HG02884 (cell line): ENCODE results near the gene MAD1L1.

Experiments
- ATAC-seq: cut with Tn5 transposase; IDR thresholded peaks from one replicate; pipeline ENCODE4 v1.9.1; 2021; ENCODE audit warnings: mild to moderate bottlenecking, moderate library complexity; ENCODE audit not compliant: unreplicated experiment

The MAD1L1 gene

DNA sequence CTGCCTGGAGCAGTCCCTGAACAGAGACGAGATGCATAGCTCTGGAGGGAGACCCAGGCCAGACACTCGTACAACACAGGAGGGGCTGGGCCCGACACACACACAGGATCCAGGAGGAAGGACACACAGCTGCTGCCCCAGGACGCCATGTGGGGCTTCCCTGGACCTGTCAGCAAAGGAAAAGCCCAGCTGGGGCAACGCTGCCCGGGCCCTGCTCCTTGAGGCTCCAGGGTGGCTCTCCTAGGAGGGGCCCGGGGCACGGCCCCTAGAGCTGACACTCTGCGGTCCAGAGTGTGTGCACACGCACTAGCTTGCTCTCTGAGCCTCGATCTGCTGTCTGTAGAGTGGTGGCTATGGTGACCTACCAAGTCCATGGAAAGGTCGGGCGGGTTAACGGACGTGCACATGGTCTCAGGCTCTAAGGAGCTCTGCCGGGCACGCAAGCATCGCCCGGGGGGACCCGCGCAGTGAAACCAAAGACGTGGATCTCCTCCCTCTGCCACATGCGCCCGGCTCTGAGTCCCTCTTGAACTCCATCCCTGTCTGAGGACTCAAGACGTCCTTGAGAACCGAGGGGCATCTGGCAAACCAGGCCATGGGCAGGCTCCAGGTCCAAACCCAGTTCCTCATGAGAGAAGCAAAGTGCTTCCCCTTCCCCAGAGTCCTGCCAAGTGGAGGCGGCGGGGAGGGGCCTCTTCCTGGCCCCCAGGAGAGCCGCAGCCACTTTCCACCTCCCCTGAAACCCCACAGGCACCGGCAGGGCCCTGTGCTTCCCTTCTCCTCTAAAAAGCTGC lies 283.7 kb downstream of the MAD1L1 start:
- no peak for ATAC-seq

DNA sequence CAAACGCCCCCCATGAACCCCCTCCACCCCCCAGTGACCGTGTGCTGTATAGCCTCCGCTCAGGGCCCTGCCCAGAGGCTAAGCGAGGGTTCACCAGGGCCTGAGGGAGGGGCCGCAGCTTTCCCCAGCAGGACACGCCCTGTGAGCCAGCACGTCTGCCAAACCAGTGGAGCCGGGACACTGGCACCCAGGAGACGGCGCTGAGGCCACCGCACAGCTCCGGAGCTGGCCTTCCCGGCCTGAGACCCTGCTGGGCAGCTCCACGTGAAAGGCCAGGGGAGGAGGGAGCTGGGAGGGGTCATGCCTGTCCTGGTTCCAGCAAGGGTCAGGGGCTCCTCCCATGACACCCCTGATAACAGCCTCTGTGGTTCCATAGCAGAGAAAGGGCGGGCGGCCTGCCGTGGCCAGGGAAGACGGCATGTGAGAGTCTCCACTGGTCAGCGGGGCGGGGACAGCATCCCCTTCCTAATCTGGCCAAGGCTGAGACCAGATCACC lies 284.4 kb downstream of the MAD1L1 start:
- no peak for ATAC-seq

DNA sequence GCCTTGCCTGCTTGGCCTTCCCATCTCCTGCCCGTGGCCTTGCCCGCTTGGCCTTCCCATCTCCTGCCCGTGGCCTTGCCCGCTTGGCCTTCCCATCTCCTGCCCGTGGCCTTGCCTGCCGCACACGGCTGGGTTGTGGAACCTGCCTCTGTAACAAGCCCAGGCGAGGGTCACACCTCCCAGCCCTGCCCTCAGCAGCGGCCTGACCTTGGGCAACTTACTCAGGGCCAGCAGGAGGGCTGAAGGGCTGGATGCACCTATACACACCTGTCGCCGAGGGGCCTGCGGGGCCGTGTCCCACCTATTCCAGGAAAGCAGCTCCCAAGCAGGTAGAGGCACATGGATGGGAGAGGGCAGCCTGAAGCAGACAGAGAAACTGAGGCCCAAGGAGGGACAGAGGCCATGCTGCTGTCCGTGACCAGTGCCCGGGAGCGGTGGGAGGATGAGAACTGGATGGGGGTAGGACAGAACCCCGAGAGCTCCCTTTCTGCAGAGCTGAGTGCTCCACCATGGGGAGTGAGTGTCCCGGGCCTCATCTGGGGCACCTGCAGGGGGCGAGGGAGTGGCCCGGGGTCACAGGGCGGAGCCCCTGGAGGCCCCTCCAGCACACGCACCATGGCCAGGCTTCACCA lies 285.0 kb downstream of the MAD1L1 start:
- ATAC-seq = no peak

DNA sequence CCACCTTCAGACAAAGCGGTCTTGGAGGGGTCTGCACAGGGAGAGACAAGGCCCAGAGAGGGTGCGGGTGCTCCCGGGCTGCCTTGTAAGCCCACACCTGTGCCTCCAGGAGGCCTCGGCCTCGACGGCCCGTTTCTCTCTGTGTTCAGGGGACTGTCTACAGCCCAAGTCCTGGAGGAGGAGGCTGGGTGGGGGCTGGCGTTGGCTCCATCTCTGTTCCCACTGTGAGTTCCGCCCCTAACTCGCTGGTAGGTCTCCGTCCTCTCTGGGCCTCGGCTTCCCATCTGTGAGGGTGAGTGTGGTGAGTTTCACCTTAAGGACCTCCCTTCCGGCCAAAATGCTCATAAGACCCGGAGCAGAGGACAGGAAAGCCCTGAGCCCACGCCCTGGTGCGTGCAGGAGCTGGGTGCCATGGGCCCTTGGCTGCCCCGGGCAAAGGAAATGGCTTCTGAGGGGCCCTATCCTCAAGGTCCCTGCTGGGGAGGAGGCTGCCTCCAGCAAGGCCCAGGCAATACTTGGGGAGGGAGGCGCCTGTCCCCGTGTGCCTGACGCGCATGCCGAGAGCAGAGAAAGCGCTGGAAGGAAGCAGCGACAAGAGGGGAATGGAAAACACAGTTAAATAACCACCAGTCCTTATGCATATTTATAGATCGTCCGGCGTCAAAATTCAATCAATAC lies 285.8 kb downstream of the MAD1L1 start:
- ATAC-seq = no peak

DNA sequence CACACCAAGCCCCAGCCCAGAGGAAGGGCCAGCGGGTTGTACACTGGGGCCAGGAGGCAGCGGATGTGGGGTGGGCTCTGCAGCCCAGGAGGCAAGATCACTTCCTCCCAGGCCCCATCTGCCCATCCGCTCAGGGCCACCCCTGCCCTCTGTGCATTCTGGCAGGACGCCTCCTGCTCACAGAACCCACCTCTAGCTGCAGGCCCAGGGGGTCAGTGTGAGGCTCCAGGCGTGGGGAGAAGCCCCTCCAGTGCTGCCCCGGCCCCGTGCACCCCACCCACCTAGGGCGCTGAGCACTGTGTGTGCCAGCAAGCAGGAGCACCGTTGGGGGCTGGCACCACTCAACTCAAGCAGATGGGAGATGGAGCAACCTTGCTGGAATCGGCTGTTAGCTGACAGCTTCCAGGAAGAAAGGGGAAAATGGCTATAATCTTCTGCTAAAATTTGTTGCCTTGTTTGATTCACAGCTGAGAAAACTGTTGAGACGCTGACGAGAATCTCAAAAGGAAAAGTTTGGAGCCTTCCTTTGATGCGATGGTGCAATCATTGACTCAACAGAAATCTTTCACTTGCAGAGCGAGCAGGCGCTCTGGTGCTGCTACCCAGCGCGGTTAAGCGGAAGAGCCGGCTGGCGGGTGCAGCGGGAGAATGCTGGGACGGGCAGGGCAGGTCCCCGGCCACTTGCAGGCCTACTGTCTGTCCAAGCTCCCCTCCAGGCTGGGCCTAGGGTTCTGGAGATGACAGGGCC lies 286.5 kb downstream of the MAD1L1 start:
- ATAC-seq = no peak

DNA sequence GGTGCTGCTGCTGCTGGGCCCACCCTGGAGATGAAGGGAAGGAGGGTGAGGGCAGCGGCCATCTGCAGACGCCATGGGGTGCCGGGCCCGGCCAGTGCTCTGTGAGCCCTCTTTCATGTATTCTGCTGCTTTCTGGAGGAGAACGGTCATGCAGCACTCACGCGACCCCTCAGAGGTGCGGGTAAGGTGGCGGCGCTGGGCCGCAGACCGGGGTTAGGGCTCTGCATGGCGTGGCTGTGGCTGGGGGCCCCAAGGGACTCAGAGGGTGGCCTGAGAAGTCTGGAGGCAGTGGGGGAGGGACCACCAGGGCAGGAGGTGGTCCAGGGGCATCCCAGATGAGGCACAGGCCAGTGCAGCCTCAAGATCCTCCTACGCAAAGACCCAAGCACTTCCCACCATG lies 287.2 kb downstream of the MAD1L1 start:
- ATAC-seq = no peak

DNA sequence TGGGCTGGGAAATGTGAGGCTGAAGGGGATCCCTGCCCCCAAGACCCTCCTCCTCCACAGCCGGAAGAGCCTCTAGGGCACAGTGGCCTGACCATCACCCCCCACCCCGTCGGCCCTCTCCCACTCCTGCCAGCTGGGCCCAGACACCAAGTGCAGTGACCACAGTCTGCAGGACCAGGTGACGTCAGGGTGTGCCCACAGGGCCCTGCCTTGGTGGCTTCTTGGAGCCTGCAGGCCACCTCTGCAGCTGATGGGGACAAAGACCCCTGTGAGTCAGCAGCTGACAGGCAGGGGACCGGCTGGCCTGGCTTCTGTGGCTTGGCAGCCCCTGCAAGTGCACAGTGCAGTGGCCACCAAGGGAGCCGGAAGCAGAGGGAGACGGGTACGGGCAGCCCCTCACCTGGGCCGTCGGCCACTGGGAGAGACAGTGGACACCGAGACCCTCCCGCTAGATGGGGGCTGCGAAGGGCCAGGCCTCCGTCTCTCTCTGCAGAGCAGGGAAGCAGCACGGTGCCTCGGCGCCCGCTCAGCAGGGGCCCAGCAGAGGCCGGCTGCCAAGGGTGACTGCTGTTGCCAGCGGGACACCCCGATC lies 288.0 kb downstream of the MAD1L1 start:
- no peak for ATAC-seq

DNA sequence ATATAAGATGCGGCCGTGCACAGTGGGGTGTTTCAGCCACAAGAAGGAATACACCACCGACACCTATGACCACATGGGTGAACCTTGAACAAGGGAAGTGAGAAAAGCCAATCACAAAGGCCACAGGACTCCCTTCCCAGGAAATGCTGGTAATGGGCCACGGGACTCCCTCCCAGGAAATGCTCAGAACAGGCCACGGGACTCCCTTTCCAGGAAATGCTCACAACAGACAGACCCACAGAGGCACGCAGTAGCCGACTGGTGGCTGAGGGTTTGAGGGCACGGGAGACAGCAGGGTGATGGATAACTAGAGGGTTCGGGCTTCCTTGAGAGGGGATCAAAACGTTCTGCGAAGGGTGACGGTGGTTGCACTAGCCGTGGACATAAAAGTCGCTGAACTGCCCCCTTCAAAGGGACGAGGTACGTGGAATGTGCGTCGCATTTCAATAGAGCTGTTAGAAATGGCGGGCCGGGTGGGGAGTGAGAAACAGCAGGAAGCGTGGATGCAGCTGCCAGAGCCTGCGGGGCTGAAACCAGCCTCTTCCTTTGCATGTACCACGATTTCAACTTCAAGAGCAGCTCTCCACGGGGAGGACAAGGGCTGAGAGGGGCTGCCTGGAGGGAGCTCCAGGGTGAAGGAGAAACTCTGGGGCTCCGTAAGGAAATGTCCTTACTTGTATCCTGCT lies 288.7 kb downstream of the MAD1L1 start:
- ATAC-seq = no peak

DNA sequence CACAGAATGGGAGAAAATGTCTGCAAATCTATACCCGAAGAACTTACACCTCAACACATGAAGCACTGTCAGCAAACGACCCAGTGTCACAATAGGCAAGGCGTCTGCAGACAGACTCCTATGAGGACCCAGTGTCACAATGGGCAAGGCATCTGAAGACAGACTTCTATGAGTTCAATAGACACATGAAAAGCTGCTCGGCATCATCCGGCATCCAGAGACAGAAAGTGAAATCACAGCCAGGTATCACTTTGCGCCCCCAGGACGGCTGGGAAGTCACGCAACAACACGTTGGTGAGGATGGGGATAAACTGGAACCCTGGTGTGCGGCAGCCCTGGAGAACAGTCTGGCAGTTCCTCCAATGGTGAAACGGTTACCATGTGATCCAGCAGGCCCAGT lies 289.4 kb downstream of the MAD1L1 start:
- ATAC-seq = no peak

DNA sequence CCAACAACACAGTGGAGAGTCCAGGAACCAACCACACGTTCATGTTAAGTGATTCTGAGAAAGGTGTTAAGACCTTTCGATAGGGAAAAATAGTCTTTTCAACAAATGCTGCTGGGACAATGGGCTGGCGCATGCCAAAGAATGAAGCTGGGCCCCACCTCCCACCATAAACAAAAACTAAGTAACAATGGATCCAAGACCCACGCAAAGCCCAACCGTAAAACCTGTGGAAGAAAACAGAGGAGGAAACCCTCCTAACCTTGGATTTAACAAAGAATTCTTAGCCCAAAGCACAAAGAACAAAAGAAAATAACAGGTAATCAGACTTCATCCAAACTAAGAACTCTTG lies 289.8 kb downstream of the MAD1L1 start:
- no peak for ATAC-seq

DNA sequence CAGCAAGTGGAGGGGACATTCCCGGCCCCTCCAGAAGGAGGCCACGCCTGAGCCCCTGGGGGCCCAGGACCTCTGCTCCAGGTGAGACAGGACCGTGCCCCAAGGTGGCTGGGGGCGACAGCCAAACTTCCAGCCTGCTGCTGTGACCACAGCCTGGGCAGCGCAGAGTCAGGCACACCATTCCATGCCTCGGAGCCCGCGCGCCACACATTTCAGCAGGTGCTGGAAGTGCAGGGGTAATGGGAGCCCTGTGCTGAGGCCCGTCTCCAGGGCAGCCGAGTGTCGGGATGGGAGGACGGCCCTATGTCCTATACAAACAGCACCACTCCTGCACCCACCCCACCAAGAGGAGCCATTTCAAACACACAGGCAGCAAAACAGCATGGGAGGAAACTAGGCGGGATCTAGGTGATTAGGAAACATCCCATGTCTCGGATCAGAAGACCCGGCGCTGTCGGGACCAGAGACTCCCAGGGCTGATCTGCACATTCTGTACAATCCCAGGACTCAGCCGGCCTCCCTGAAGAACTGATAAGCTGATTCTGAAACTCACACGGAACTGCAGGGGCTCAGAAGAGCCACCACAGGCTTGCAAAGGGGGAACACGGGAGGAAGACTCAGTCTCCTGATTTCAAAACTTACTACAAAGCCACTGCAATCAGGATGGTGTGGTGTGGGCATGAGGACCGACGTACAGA lies 290.4 kb downstream of the MAD1L1 start:
- no peak for ATAC-seq

DNA sequence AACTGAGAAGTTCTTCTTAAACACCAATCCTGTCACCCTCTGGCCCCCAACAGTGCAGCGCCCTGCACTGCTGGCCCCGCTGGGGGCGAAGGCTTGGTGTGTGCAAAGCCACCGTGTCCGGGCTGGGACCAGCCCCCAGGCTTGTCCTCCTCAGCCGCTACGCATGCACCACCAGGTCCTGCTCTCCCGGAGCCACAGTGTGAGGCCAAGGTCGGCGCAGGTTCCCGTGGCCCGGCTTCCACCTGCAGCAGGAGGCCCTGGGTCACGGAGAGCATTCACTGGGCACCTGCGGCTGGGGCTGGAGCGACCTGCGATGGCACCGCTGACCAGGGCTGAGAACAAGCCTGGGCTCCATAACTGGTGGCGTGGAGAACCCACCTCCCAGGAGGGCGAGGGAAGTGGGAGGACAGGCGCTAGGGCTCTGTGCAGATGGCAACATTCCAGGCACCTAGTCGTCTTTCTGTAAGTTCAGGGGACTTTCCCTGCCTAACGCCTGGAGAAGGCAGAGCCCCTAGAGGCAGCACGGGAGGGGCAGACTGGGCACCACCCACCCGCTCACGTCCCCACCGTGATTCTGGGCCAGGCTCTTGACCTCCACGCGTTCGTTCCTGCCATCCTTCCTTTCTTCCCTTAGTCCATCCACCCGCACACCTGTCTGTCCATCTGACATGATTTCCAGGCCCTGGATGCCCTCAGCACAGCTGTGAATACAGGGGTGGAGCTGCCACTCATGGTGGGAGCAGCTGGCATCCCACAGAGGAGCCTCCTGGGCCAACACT lies 291.1 kb downstream of the MAD1L1 start:
- no peak for ATAC-seq

DNA sequence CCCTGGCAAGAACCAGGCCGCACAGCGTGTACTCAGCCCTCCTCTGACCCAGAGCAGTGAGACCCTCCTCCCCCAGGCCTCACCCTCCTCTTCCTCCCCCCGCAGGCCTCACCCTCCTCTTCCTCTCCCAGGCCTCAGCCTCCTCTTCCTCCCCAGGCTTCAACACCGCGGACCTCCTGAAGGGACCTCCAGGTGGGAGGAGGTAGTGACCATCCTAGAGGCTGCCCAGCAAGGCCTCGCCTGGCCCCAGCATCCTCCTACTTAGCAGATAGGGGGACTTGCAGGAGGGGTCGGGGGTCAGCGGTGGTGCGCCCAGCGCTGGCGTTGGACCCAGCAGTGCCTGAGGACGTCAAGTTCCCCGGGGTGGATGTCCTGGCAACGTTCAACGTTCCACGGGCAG lies 291.9 kb downstream of the MAD1L1 start:
- ATAC-seq = peak; percentile 9

DNA sequence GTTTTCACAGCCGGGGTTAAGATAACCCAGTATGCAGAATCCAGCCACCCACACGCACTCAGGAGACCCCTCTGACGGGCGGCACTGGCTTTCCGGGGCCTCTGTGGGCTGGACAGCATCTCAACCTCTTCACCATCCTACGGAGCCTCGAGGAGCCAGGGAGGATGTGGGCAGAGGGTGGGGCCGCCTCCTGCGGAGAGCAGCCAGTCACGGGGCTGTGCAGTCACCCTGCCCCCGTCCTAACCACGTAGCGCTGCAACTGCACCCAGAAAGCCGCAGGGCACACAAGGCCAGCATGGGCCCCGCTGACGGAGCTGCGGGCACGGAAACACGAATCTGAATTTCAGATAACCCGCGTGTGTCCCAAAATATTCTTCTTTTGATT lies 292.4 kb downstream of the MAD1L1 start:
- peak; percentile 85 for ATAC-seq

DNA sequence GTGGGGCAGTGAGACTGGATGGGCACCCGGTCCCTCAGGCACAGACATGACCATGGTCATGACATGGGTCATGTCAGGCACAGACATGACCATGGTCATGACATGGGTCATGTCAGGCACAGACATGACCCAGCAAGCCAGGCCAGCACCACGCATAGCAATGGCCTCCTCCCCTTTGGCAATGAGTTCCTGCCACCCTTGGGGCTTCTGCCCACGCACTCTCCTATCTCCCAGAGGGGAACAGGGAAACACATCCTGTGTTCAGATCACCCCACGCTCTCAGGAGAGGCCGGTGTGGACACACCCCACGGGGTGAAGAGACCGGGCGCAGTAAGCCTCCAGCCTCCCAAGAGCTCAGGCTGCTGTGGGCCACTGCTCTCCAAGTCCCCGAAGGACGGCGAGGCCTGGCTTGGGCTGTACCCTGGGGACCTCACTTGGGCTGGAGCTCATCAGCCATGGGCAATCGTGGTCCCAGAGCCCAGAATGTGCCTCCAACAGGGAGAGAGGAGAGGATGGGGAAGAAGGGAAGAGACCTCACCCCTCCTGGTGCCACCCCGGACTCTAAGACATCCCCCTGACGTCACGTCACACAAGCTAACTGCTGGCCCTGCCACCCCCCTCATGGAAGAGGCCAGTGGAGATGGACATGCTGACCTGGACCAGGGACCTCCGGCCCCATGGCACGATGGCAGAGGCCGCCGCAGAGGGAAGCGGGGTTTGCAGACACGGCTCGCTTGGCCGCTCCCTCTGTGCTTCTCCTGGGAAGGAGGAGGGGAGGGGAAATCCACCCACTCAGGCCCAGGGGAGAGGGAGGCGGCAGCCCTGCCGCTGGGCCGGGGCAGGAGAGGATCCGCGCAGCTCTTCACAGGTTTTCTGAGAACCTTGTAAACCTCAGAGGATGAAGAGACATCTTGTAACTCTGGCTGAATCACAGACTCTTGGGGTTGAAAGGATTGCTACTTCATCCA lies 293.0 kb downstream of the MAD1L1 start:
- peak; percentile 25 for ATAC-seq

DNA sequence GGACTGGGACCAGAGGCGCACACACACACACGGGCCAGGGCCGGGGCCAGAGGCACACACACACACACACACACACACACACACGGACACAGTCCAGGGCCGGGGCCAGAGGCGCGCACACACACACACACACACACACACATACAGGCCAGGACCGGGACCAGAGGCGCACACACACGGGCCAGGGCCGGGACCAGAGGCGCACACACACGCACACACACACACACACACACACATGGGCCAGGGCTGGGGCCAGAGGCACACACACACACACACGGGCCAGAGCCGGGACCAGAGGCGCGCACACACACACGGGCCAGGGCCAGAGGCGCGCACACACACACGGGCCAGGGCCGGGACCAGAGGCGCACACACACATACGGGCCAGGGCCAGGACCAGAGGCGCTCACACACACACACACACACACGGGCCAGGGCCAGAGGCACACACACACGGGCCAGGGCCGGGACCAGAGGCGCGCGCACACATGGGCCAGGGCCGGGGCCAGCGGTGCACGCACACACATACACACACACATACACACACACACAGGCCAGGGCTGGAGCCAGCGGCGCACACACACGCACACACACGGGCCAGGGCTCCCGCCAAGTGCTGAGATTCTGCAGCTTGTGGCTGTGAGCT lies 293.8 kb downstream of the MAD1L1 start:
- no peak for ATAC-seq

DNA sequence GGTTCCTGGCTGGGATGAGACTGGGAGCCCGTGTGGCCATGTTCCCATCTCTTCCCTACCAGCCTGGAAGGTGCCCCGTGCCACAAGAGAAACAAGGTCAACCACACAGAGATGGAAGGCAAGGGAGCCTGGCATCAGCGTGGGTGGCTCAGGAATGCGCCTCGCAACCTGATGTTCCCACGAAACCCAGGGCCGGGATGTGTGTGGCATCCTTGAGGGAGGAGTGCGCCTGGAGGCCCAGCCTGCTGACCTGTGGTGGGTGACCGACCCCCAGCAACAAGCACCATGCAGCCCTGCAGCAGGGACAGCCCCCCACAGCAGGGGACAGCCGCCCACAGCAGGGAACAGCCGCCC lies 295.5 kb downstream of the MAD1L1 start:
- no peak for ATAC-seq
